Loucy (cell line): ENCODE measurements around the gene MGLL.

ENCODE experiments used
- H2AFZ ChIP-seq: fragments of 200-600 bp; sonication (generic); 2 replicates; pipeline ENCODE4 v1.6.0; 2016; ENCODE audit warnings: antibody characterized with exemption, mild to moderate bottlenecking, low read length, moderate library complexity
- H3F3A ChIP-seq: fragments of 200-600 bp; 2 replicates; pipeline ENCODE4 v1.6.0; 2016; ENCODE audit warnings: antibody characterized with exemption, low read depth, mild to moderate bottlenecking
- H3K27me3 ChIP-seq: fragments of 200-600 bp; sonication (generic); 2 replicates; pipeline ENCODE4 v1.6.1; 2014; ENCODE audit warnings: low read length, mild to moderate bottlenecking; ENCODE audit not compliant: insufficient read depth, poor library complexity, severe bottlenecking
- H3K36me3 ChIP-seq: fragments of 200-600 bp; sonication (generic); 2 replicates; pipeline ENCODE4 v1.6.1; 2016; ENCODE audit warnings: low read length; ENCODE audit not compliant: insufficient read depth
- H3K4me1 ChIP-seq: fragments of 200-600 bp; sonication (generic); 2 replicates; pipeline ENCODE4 v1.5.1; 2014; ENCODE audit warnings: low read length, mild to moderate bottlenecking; ENCODE audit not compliant: insufficient read depth, poor library complexity, severe bottlenecking
- H3K4me2 ChIP-seq: fragments of 200-600 bp; sonication (generic); 2 replicates; pipeline ENCODE4 v1.6.0; 2014; ENCODE audit warnings: antibody characterized with exemption, low read length, low read depth, mild to moderate bottlenecking; ENCODE audit not compliant: poor library complexity, severe bottlenecking
- H3K4me3 ChIP-seq: fragments of 200-600 bp; sonication (generic); 2 replicates; pipeline ENCODE4 v1.5.1; 2014; ENCODE audit warnings: low read length, mild to moderate bottlenecking, mixed read lengths; ENCODE audit not compliant: poor library complexity, severe bottlenecking
- H3K79me2 ChIP-seq: fragments of 200-600 bp; sonication (generic); 2 replicates; pipeline ENCODE4 v1.6.1; 2014; ENCODE audit warnings: low read length; ENCODE audit not compliant: insufficient read depth
- H3K9ac ChIP-seq: fragments of 200-600 bp; sonication (generic); 2 replicates; pipeline ENCODE4 v1.6.0; 2014; ENCODE audit warnings: mild to moderate bottlenecking, low read depth, low read length, moderate library complexity; ENCODE audit not compliant: poor library complexity, severe bottlenecking
- H3K9me2 ChIP-seq: fragments of 200-600 bp; sonication (generic); replicated peaks from 2 replicates; pipeline ENCODE4 v1.6.1; 2016; ENCODE audit warnings: low read depth, low read length, mixed read lengths
- H3K9me3 ChIP-seq: fragments of 200-600 bp; sonication (generic); 2 replicates; pipeline ENCODE4 v1.6.1; 2014; ENCODE audit warnings: mild to moderate bottlenecking, antibody characterized with exemption, low read length, low read depth; ENCODE audit not compliant: insufficient read depth
- H4K20me1 ChIP-seq: fragments of 200-600 bp; sonication (generic); 2 replicates; pipeline ENCODE4 v1.6.0; 2014; ENCODE audit warnings: antibody characterized with exemption, low read length, mild to moderate bottlenecking; ENCODE audit not compliant: insufficient read depth, poor library complexity, severe bottlenecking
- CTCF ChIP-seq: fragments of 200-600 bp; sonication (generic); conservative IDR thresholded peaks from 2 replicates; pipeline ENCODE4 v1.5.1; 2014; ENCODE audit warnings: mild to moderate bottlenecking, antibody characterized with exemption, low read length
- EZH2phosphoT487 ChIP-seq: fragments of 200-600 bp; IDR thresholded peaks from 2 replicates; pipeline ENCODE4 v1.6.1; 2018; ENCODE audit warnings: antibody characterized with exemption, mild to moderate bottlenecking, moderate library complexity, borderline replicate concordance

The MGLL gene

GRCh38 chr3:127678315-127678599, 144.1 kb downstream of the MGLL start:
- Histone ChIP-seq H3K9me3 (no peaks in the 10 kb centered on the region), H3K4me1 (peaks cover 9% of the 10 kb centered on the region), H4K20me1 (no peaks in the 10 kb centered on the region), H3K4me3 (no peak overlapping the region), H3K9ac (no peak overlapping the region), H2AFZ (no peak overlapping the region), H3K9me2 (no peaks in the 10 kb centered on the region), H3K36me3 (no peaks in the 10 kb centered on the region), H3F3A (no peaks in the 10 kb centered on the region), H3K79me2 (peaks cover 8% of the 10 kb centered on the region; the same call in 1 of the 2 replicates), H3K27me3 (no peaks in the 10 kb centered on the region), H3K4me2 (no peak overlapping the region)
- no peak for TF ChIP-seq EZH2phosphoT487
- no peak for TF ChIP-seq CTCF

- TF ChIP-seq EZH2phosphoT487 (no peak), CTCF (no peak)
- Histone ChIP-seq H3K9me3 (no peaks in the 10 kb centered on the region), H3K36me3 (no peaks in the 10 kb centered on the region), H2AFZ (no peak overlapping the region), H3K9me2 (no peaks in the 10 kb centered on the region), H3K4me1 (peaks cover 9% of the 10 kb centered on the region), H3K4me2 (no peak overlapping the region), H3K9ac (no peak overlapping the region), H3K27me3 (no peaks in the 10 kb centered on the region), H3F3A (no peaks in the 10 kb centered on the region), H3K4me3 (no peak overlapping the region), H4K20me1 (no peaks in the 10 kb centered on the region), H3K79me2 (peaks cover 8% of the 10 kb centered on the region; the same call in 1 of the 2 replicates)
These were observed 144.6 kb downstream of the MGLL start for GRCh38 chr3:127677541-127678314.

- no peak for TF ChIP-seq CTCF
- no peak for TF ChIP-seq EZH2phosphoT487
- H2AFZ ChIP-seq = no peak overlapping the region
- no peaks in the 10 kb centered on the region for H3K9me2 ChIP-seq
- no peak overlapping the region for H3K4me3 ChIP-seq
- no peak overlapping the region for H3K4me2 ChIP-seq
- peaks cover 13% of the 10 kb centered on the region for H3K79me2 ChIP-seq
- H3K9me3 ChIP-seq = no peaks in the 10 kb centered on the region
- H3K27me3 ChIP-seq = no peaks in the 10 kb centered on the region
- no peaks in the 10 kb centered on the region for H3F3A ChIP-seq
- H3K36me3 ChIP-seq = no peaks in the 10 kb centered on the region
- H4K20me1 ChIP-seq = no peaks in the 10 kb centered on the region
- H3K9ac ChIP-seq = no peak overlapping the region
- H3K4me1 ChIP-seq = peaks cover 9% of the 10 kb centered on the region
These were observed 145.4 kb downstream of the MGLL start for GRCh38 chr3:127676921-127677351.
